HepG2 (cell line): ENCODE data around the gene EPO. TPM values are rescaled to one million over a fixed set of nuclear protein-coding genes. Genes with fewer than 3 reads are reported as not detected.

Source experiments
- ATF1 ChIP-seq: IDR thresholded peaks from 2 replicates; pipeline ENCODE4 v1.6.1; 2016; ENCODE audit warnings: mild to moderate bottlenecking, control low read depth
- ESRRA ChIP-seq: sonication (generic); formaldehyde crosslinking; IDR thresholded peaks from 2 replicates; pipeline ENCODE4 v1.5.1; 2020; ENCODE audit warnings: mild to moderate bottlenecking, low read depth, missing genetic modification reagents
- HDAC6 ChIP-seq: fragments of 200-600 bp; sonication (generic); IDR thresholded peaks from 2 replicates; pipeline ENCODE4 v1.7.0; 2017; ENCODE audit warnings: mild to moderate bottlenecking, antibody characterized with exemption, low read length, low read depth
- HOXA5 ChIP-seq: sonication (generic); formaldehyde crosslinking; IDR thresholded peaks from 2 replicates; pipeline ENCODE4 v1.4.0; 2020; ENCODE audit warnings: missing genetic modification reagents
- HOXA9 ChIP-seq: sonication (generic); formaldehyde crosslinking; IDR thresholded peaks from 2 replicates; pipeline ENCODE4 v1.8.1; 2022; ENCODE audit warnings: missing genetic modification reagents, mild to moderate bottlenecking, moderate library complexity, borderline replicate concordance
- NR2F6 ChIP-seq, 2 experiments: IDR thresholded peaks; 2 replicates each; pipeline ENCODE4 v1.6.1; 2016; ENCODE audit warnings: antibody characterized with exemption in 1 of 2, mild to moderate bottlenecking in 1 of 2
- RXRA ChIP-seq: sonication (generic); formaldehyde crosslinking; IDR thresholded peaks from 2 replicates; pipeline ENCODE4 v1.5.1; 2020; ENCODE audit warnings: missing genetic modification reagents
- SUZ12 ChIP-seq: fragments of 150-350 bp; IDR thresholded peaks from 2 replicates; pipeline ENCODE4 v1.6.1; 2014; ENCODE audit warnings: low read depth, low read length
- TGIF2 ChIP-seq: IDR thresholded peaks from 2 replicates; pipeline ENCODE4 v1.6.1; 2016; ENCODE audit warnings: control low read depth, missing compliant biosample characterization
- ZBTB4 ChIP-seq: sonication (generic); formaldehyde crosslinking; IDR thresholded peaks from 2 replicates; pipeline ENCODE4 v1.4.0; 2020; ENCODE audit warnings: missing genetic modification reagents, mild to moderate bottlenecking, borderline replicate concordance
- ZNF207 ChIP-seq: fragments of 450-650 bp; IDR thresholded peaks from 2 replicates; pipeline ENCODE4 v1.6.1; 2016; ENCODE audit warnings: antibody characterized with exemption, borderline replicate concordance
- ZNF232 ChIP-seq: sonication (generic); formaldehyde crosslinking; IDR thresholded peaks from 2 replicates; pipeline ENCODE4 v1.4.0; 2020; ENCODE audit warnings: missing genetic modification reagents, borderline replicate concordance
- ZNF292 ChIP-seq: sonication (generic); formaldehyde crosslinking; IDR thresholded peaks from 2 replicates; pipeline ENCODE4 v1.8.1; 2022; ENCODE audit warnings: mild to moderate bottlenecking, low read depth, missing genetic modification reagents, borderline replicate concordance
- ZNF33B ChIP-seq: sonication (generic); formaldehyde crosslinking; IDR thresholded peaks from 2 replicates; pipeline ENCODE4 v1.5.1; 2020; ENCODE audit warnings: mild to moderate bottlenecking, missing genetic modification reagents
- ZNF512B ChIP-seq: sonication (generic); formaldehyde crosslinking; IDR thresholded peaks from 2 replicates; pipeline ENCODE4 v1.5.1; 2020; ENCODE audit warnings: missing genetic modification reagents, mild to moderate bottlenecking, borderline replicate concordance
- ZNF574 ChIP-seq: sonication (generic); formaldehyde crosslinking; IDR thresholded peaks from 2 replicates; pipeline ENCODE4 v1.4.0; 2020; ENCODE audit warnings: missing genetic modification reagents
- ZNF597 ChIP-seq: sonication (generic); formaldehyde crosslinking; IDR thresholded peaks from 2 replicates; pipeline ENCODE4 v1.5.0; 2020; ENCODE audit warnings: missing genetic modification reagents
- ZNF777 ChIP-seq: sonication (generic); formaldehyde crosslinking; IDR thresholded peaks from 2 replicates; pipeline ENCODE4 v1.4.0; 2020; ENCODE audit warnings: missing genetic modification reagents
- ZNF816 ChIP-seq: sonication (generic); formaldehyde crosslinking; IDR thresholded peaks from 2 replicates; pipeline ENCODE4 v1.8.0; 2022; ENCODE audit warnings: missing genetic modification reagents, mild to moderate bottlenecking, borderline replicate concordance
- ZSCAN20 ChIP-seq: sonication (generic); formaldehyde crosslinking; IDR thresholded peaks from 2 replicates; pipeline ENCODE4 v1.4.0; 2020; ENCODE audit warnings: missing genetic modification reagents, mild to moderate bottlenecking, borderline replicate concordance
- polyA plus RNA-seq, 8 experiments: library from polyadenylated mRNA; depleted of rRNA in 3 of 8; stranded (reverse) in 7 of 8; unstranded in 1 of 8; fragments of >200 nt; fragmentation: Illumina TruSeq in 4 of 8; extraction: Trizol in 4 of 8; gene quantifications; 2 replicates each; pipeline versions ENCODE4 v1.2.1 to v1.2.3, GENCODE V29; 2011 to 2016; ENCODE audit warnings: low read depth in 4 of 8, missing spikeins in 1 of 8, mixed read lengths in 1 of 8; ENCODE audit not compliant: insufficient read depth in 1 of 8
- total RNA-seq, 5 experiments: library from RNA; depleted of rRNA; stranded (reverse); fragments of >200 nt; fragmentation: Illumina TruSeq; extraction: Trizol; gene quantifications; 2 replicates each; pipeline ENCODE4 v1.2.3, GENCODE V29; 2016; ENCODE audit warnings: low read depth in 1 of 5

EPO gene
- total and polyA plus RNA-seq, 2 of the 13 experiments (the other 11 are each of a cell fraction or from before 2014, with no cell fraction given): 10.3 to 25.7 TPM

- TF ChIP-seq ZBTB4 (CRISPR knock-in tag) (peak; percentile 27; the same call in 1 of the 2 replicates), ZNF816 (no peak), ESRRA (CRISPR knock-in tag) (no peak), RXRA (CRISPR knock-in tag) (peak; percentile 48; the same call in 1 of the 2 replicates), ZNF232 (CRISPR knock-in tag) (0 out of 2 replicates have a peak, but pooled peaks have one; percentile 65), ZNF777 (CRISPR knock-in tag) (no peak), ATF1 (CRISPR knock-in tag) (no peak), NR2F6 (IDR thresholded peaks at IDR 0.05) (peak; percentile 48), NR2F6 (CRISPR knock-in tag; IDR thresholded peaks at IDR 0.05) (no peak), SUZ12 (no peak), HDAC6 (no peak), HOXA9 (CRISPR knock-in tag) (no peak), ZNF33B (no peak), ZNF512B (CRISPR knock-in tag) (no peak), ZNF207 (no peak), ZNF292 (no peak), ZSCAN20 (CRISPR knock-in tag) (no peak), TGIF2 (CRISPR knock-in tag) (no peak), HOXA5 (CRISPR knock-in tag) (no peak), ZNF574 (peak; percentile 47; the same call in 1 of the 2 replicates), ZNF597 (CRISPR knock-in tag) (no peak)
Measured at GRCh38 chr7:100706672-100707311, 13.5 kb upstream of the EPO start (continued).
